H9 (cell line): ENCODE results near the gene MYLK4. TPM values are rescaled to one million over a fixed set of nuclear protein-coding genes. Genes with fewer than 3 reads are reported as not detected.

Experiments
- DNase-seq: peaks from one replicate; pipeline ENCODE4 v3.0.0-alpha.2; 2017
- H2AFZ ChIP-seq: one replicate; pipeline ENCODE4 v1.6.1; 2013; ENCODE audit warnings: mild to moderate bottlenecking, low read length, control low read depth, moderate library complexity
- H2AK5ac ChIP-seq: 2 replicates; pipeline ENCODE4 v1.6.1; 2013; ENCODE audit warnings: low read length, control low read depth, mixed read lengths; ENCODE audit not compliant: insufficient read length
- H2BK120ac ChIP-seq: one replicate; pipeline ENCODE4 v1.6.1; 2013; ENCODE audit warnings: low read depth, mild to moderate bottlenecking, low read length, control low read depth, inconsistent platforms; ENCODE audit not compliant: poor library complexity, severe bottlenecking
- H2BK12ac ChIP-seq: 2 replicates; pipeline ENCODE4 v1.6.1; 2013; ENCODE audit warnings: low read length, control low read depth, mixed read lengths, low read depth; ENCODE audit not compliant: insufficient read length
- H2BK15ac ChIP-seq: 2 replicates; pipeline ENCODE4 v1.6.1; 2013; ENCODE audit warnings: low read depth, low read length, control low read depth
- H2BK20ac ChIP-seq: one replicate; pipeline ENCODE4 v1.6.1; 2013; ENCODE audit warnings: low read depth, mild to moderate bottlenecking, low read length, control low read depth, inconsistent platforms; ENCODE audit not compliant: poor library complexity, severe bottlenecking
- H2BK5ac ChIP-seq: 2 replicates; pipeline ENCODE4 v1.6.1; 2013; ENCODE audit warnings: low read length, control low read depth, mixed read lengths; ENCODE audit not compliant: insufficient read length
- H3K14ac ChIP-seq: 2 replicates; pipeline ENCODE4 v1.6.1; 2013; ENCODE audit warnings: low read length, control low read depth; ENCODE audit not compliant: insufficient read depth
- H3K18ac ChIP-seq: 2 replicates; pipeline ENCODE4 v1.6.1; 2013; ENCODE audit warnings: low read depth, mild to moderate bottlenecking, mixed read lengths, low read length, control low read depth; ENCODE audit not compliant: insufficient read length
- H3K23ac ChIP-seq: 2 replicates; pipeline ENCODE4 v1.6.1; 2013; ENCODE audit warnings: low read length, control low read depth, mixed read lengths, low read depth; ENCODE audit not compliant: insufficient read length
- H3K23me2 ChIP-seq: 2 replicates; pipeline ENCODE4 v1.6.1; 2013; ENCODE audit warnings: low read depth, mild to moderate bottlenecking, mixed read lengths, low read length, control low read depth; ENCODE audit not compliant: insufficient read length, poor library complexity, severe bottlenecking
- H3K27ac ChIP-seq: 2 replicates; pipeline ENCODE4 v1.5.1; 2013; ENCODE audit warnings: low read length, control low read depth, mixed read lengths, low read depth; ENCODE audit not compliant: insufficient read length
- H3K27me3 ChIP-seq: 2 replicates; pipeline ENCODE4 v1.6.1; 2013; ENCODE audit warnings: low read length, control low read depth, inconsistent platforms; ENCODE audit not compliant: insufficient read depth
- H3K4ac ChIP-seq: 2 replicates; pipeline ENCODE4 v1.6.1; 2013; ENCODE audit warnings: low read depth, mild to moderate bottlenecking, control low read depth, inconsistent platforms, low read length, moderate library complexity
- H3K4me1 ChIP-seq: 2 replicates; pipeline ENCODE4 v1.6.1; 2013; ENCODE audit warnings: low read length, control low read depth, inconsistent platforms; ENCODE audit not compliant: insufficient read depth
- H3K4me2 ChIP-seq: 2 replicates; pipeline ENCODE4 v1.6.1; 2013; ENCODE audit warnings: low read length, control low read depth, mixed read lengths; ENCODE audit not compliant: insufficient read length, insufficient read depth
- H3K56ac ChIP-seq: 2 replicates; pipeline ENCODE4 v1.6.1; 2013; ENCODE audit warnings: low read depth, mild to moderate bottlenecking, mixed read lengths, low read length, control low read depth; ENCODE audit not compliant: insufficient read length
- H3K79me1 ChIP-seq: 2 replicates; pipeline ENCODE4 v1.6.1; 2013; ENCODE audit warnings: low read depth, mild to moderate bottlenecking, moderate library complexity, low read length, control low read depth, inconsistent platforms; ENCODE audit not compliant: insufficient read depth, poor library complexity, severe bottlenecking
- H3K79me2 ChIP-seq: 2 replicates; pipeline ENCODE4 v1.6.1; 2013; ENCODE audit warnings: low read length, control low read depth, inconsistent platforms; ENCODE audit not compliant: insufficient read depth
- H3K9ac ChIP-seq: 2 replicates; pipeline ENCODE4 v1.6.1; 2013; ENCODE audit warnings: low read length, control low read depth, mixed read lengths; ENCODE audit not compliant: insufficient read length; ENCODE audit errors: extremely low read depth
- H3K9me3 ChIP-seq: one replicate; pipeline ENCODE4 v1.6.1; 2013; ENCODE audit warnings: low read depth, low read length, inconsistent platforms; ENCODE audit not compliant: control insufficient read depth
- H3T11ph ChIP-seq: one replicate; pipeline ENCODE4 v1.6.1; 2013; ENCODE audit warnings: mild to moderate bottlenecking, low read length, control low read depth, inconsistent platforms
- H4K20me1 ChIP-seq: one replicate; pipeline ENCODE4 v1.6.1; 2013; ENCODE audit not compliant: control insufficient read depth, insufficient read length, insufficient read depth
- H4K5ac ChIP-seq: 2 replicates; pipeline ENCODE4 v1.6.1; 2013; ENCODE audit warnings: low read depth, mild to moderate bottlenecking, mixed read lengths, low read length, control low read depth; ENCODE audit not compliant: insufficient read length
- H4K8ac ChIP-seq: replicated peaks from 2 replicates; pipeline ENCODE4 v1.6.1; 2013; ENCODE audit warnings: low read length, control low read depth, mixed read lengths, low read depth; ENCODE audit not compliant: insufficient read length
- H4K91ac ChIP-seq: 2 replicates; pipeline ENCODE4 v1.6.1; 2013; ENCODE audit warnings: low read depth, mild to moderate bottlenecking, moderate library complexity, mixed read lengths, low read length, control low read depth; ENCODE audit not compliant: insufficient read length
- H3K27ac Mint-ChIP-seq, 3 experiments: 2 replicates in 2 of 3; 3 replicates in 1 of 3; pipeline ENCODE4 v1.8.0; 2020 to 2021; ENCODE audit warnings: mixed read lengths in 3 of 3, mild to moderate bottlenecking in 1 of 3, moderate library complexity in 1 of 3
- H3K27me3 Mint-ChIP-seq: 2 replicates; pipeline ENCODE4 v1.8.0; 2021; ENCODE audit warnings: low read depth, mild to moderate bottlenecking, moderate library complexity, mixed read lengths
- H3K36me3 Mint-ChIP-seq, 3 experiments: 2 replicates in 2 of 3; 3 replicates in 1 of 3; pipeline ENCODE4 v1.8.0; 2020 to 2021; ENCODE audit warnings: low read depth in 3 of 3, mixed read lengths in 3 of 3; ENCODE audit not compliant: insufficient read depth in 1 of 3
- H3K4me1 Mint-ChIP-seq, 2 experiments: 2 replicates each; pipeline ENCODE4 v1.8.0; 2020; ENCODE audit warnings: mixed read lengths in 2 of 2
- H3K4me3 Mint-ChIP-seq, 2 experiments: 2 replicates in 1 of 2; 3 replicates in 1 of 2; pipeline ENCODE4 v1.8.0; 2020 to 2021; ENCODE audit warnings: mild to moderate bottlenecking in 2 of 2, mixed read lengths in 2 of 2, moderate library complexity in 1 of 2
- H3K9me3 Mint-ChIP-seq, 2 experiments: 2 replicates in 1 of 2; 3 replicates in 1 of 2; pipeline ENCODE4 v1.8.0; 2020; ENCODE audit warnings: mild to moderate bottlenecking in 2 of 2, mixed read lengths in 2 of 2, moderate library complexity in 1 of 2
- WGBS: extraction: QIAGEN DNeasy Blood & Tissue Kit; methylation state at CpG from one replicate; pipeline ENCODE4 v1.1.7; 2013; ENCODE audit warnings: missing lambda C conversion rate, low lambda C conversion rate, mixed read lengths; ENCODE audit not compliant: insufficient read length; ENCODE audit errors: extremely low coverage; 5-methylcytosine and 5-hydroxymethylcytosine counted together
- total RNA-seq: library from RNA; stranded (reverse); gene quantifications from 2 replicates; pipeline ENCODE4 v1.2.1, GENCODE V29; 2021
- TF ChIP-seq, protein P1 (sequence below): fragments of 200-600 bp; sonication (generic); conservative IDR thresholded peaks from 3 replicates; pipeline ENCODE4 v1.8.0; 2021; ENCODE audit warnings: antibody characterized with exemption, mild to moderate bottlenecking

Gene MYLK4
- total RNA-seq, 1 experiment from 2014 or later, result 0.28 TPM

- no CpG with 5 or more reads among the region's 6 CpGs for WGBS
- Histone ChIP-seq H3K23ac (no peak overlapping the region), H3K4me2 (no peak overlapping the region), H3K27me3 (no peaks in the 10 kb centered on the region; the same call in 1 of the 2 replicates), H3K4ac (no peak overlapping the region), H2BK15ac (no peak overlapping the region), H4K5ac (no peak overlapping the region), H4K20me1 (no peaks in the 10 kb centered on the region), H2BK120ac (no peak overlapping the region), H3K9me3 (no peaks in the 10 kb centered on the region), H3K27ac (no peak overlapping the region), H3K4me1 (no peaks in the 10 kb centered on the region), H3K18ac (no peak overlapping the region), H3K79me2 (no peaks in the 10 kb centered on the region), H2BK12ac (no peak overlapping the region), H2BK5ac (no peak overlapping the region), H2BK20ac (no peak overlapping the region), H4K91ac (no peak overlapping the region), H3K14ac (no peak overlapping the region), H3K9ac (no peak overlapping the region), H3K79me1 (no peaks in the 10 kb centered on the region), H3K56ac (no peak overlapping the region), H2AFZ (no peak overlapping the region), H4K8ac (no peak overlapping the region), H3K23me2 (no peaks in the 10 kb centered on the region), H3T11ph (no peak overlapping the region), H2AK5ac (no peak overlapping the region)
- Mint-ChIP-seq H3K27ac (no peak overlapping the region), H3K27me3 (no peaks in the 10 kb centered on the region; the same call in 1 of the 2 replicates), H3K9me3 (no peaks in the 10 kb centered on the region), H3K36me3 (no peaks in the 10 kb centered on the region), H3K4me3 (no peak overlapping the region), H3K4me1 (no peaks in the 10 kb centered on the region)
- DNase-seq, result no peak
- TF ChIP-seq, protein P1, sequence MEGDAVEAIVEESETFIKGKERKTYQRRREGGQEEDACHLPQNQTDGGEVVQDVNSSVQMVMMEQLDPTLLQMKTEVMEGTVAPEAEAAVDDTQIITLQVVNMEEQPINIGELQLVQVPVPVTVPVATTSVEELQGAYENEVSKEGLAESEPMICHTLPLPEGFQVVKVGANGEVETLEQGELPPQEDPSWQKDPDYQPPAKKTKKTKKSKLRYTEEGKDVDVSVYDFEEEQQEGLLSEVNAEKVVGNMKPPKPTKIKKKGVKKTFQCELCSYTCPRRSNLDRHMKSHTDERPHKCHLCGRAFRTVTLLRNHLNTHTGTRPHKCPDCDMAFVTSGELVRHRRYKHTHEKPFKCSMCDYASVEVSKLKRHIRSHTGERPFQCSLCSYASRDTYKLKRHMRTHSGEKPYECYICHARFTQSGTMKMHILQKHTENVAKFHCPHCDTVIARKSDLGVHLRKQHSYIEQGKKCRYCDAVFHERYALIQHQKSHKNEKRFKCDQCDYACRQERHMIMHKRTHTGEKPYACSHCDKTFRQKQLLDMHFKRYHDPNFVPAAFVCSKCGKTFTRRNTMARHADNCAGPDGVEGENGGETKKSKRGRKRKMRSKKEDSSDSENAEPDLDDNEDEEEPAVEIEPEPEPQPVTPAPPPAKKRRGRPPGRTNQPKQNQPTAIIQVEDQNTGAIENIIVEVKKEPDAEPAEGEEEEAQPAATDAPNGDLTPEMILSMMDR, result no peak
Observed at GRCh38 chr6:2674857-2675256, 75.9 kb downstream of the MYLK4 start.
